ENCODE results near the gene SCARB1. TPM values are rescaled to one million over a fixed set of nuclear protein-coding genes. Genes with fewer than 3 reads are reported as not detected.

SCARB1 gene
- total and polyA plus RNA-seq, 2 donors = 7.8 to 39.6 TPM

- Histone ChIP-seq H3K4me1 (ENCODE audit: insufficient read depth) (no peaks in the 10 kb centered on the region), H3K4me3 (ENCODE audit: low read depth, low read length) (no peak overlapping the region), H3K36me3 (ENCODE audit: insufficient read depth) (no peaks in the 10 kb centered on the region), H3K27ac (ENCODE audit: low read depth) (no peak overlapping the region)
- no peak for DNase-seq (ENCODE audit: extremely low spot score)
- 76% methylated on average over 5 of the region's 5 CpGs for WGBS
Measured at GRCh38 chr12:124776125-124776513, 87.5 kb downstream of the SCARB1 start.

- no peak for DNase-seq (ENCODE audit: extremely low spot score)
- 33% methylated on average over 15 of the region's 15 CpGs for WGBS
- Histone ChIP-seq H3K27ac (ENCODE audit: low read depth) (no peak overlapping the region), H3K36me3 (ENCODE audit: insufficient read depth) (no peaks in the 10 kb centered on the region), H3K4me1 (ENCODE audit: insufficient read depth) (no peaks in the 10 kb centered on the region), H3K4me3 (ENCODE audit: low read depth, low read length) (peak overlapping the region; percentile 4)
Measured at GRCh38 chr12:124774462-124775167, 89.0 kb downstream of the SCARB1 start.

GRCh38 chr12:124774054-124774461, 89.6 kb downstream of the SCARB1 start:
- Histone ChIP-seq H3K4me3 (ENCODE audit: low read depth, low read length) (no peak overlapping the region), H3K4me1 (ENCODE audit: insufficient read depth) (no peaks in the 10 kb centered on the region), H3K27ac (ENCODE audit: low read depth) (no peak overlapping the region), H3K36me3 (ENCODE audit: insufficient read depth) (no peaks in the 10 kb centered on the region)
- DNase-seq (ENCODE audit: extremely low spot score) = no peak
- 66% methylated on average over 12 of the region's 12 CpGs for WGBS

- H3K4me1 ChIP-seq (ENCODE audit: insufficient read depth) = no peaks in the 10 kb centered on the region
- WGBS = 69% methylated on average over 26 of the region's 26 CpGs
- H3K4me3 ChIP-seq (ENCODE audit: low read depth, low read length) = no peak overlapping the region
- no peak overlapping the region for H3K27ac ChIP-seq (ENCODE audit: low read depth)
- H3K36me3 ChIP-seq (ENCODE audit: insufficient read depth) = no peaks in the 10 kb centered on the region
- no peak for DNase-seq (ENCODE audit: extremely low spot score)
Measured at GRCh38 chr12:124772289-124773170, 91.1 kb downstream of the SCARB1 start.

GRCh38 chr12:124771462-124772288, 92.0 kb downstream of the SCARB1 start:
- DNase-seq (ENCODE audit: extremely low spot score) = no peak
- H3K4me3 ChIP-seq (ENCODE audit: low read depth, low read length) = no peak overlapping the region

GRCh38 chr12:124770728-124771127, 92.9 kb downstream of the SCARB1 start:
- DNase-seq (ENCODE audit: extremely low spot score) = no peak
- Histone ChIP-seq H3K4me3 (ENCODE audit: low read depth, low read length) (no peak overlapping the region), H3K36me3 (ENCODE audit: insufficient read depth) (no peaks in the 10 kb centered on the region), H3K27ac (ENCODE audit: low read depth) (no peak overlapping the region), H3K4me1 (ENCODE audit: insufficient read depth) (no peaks in the 10 kb centered on the region)
- WGBS = 91% methylated on average over 5 of the region's 5 CpGs

More at GRCh38 chr12:124771462-124772288, 92.0 kb downstream of the SCARB1 start:
- 29% methylated on average over 35 of the region's 35 CpGs for WGBS
- H3K4me1 ChIP-seq (ENCODE audit: insufficient read depth) = no peaks in the 10 kb centered on the region
- no peaks in the 10 kb centered on the region for H3K36me3 ChIP-seq (ENCODE audit: insufficient read depth)
- H3K27ac ChIP-seq (ENCODE audit: low read depth) = no peak overlapping the region

- no peaks in the 10 kb centered on the region for H3K4me1 ChIP-seq (ENCODE audit: insufficient read depth)
- no peak for DNase-seq (ENCODE audit: extremely low spot score)
Measured at GRCh38 chr12:124769881-124770512, 93.7 kb downstream of the SCARB1 start.

GRCh38 chr12:124769163-124769530, 94.5 kb downstream of the SCARB1 start:
- Histone ChIP-seq H3K27ac (ENCODE audit: low read depth) (no peak overlapping the region), H3K4me3 (ENCODE audit: low read depth, low read length) (no peak overlapping the region), H3K36me3 (ENCODE audit: insufficient read depth) (no peaks in the 10 kb centered on the region), H3K4me1 (ENCODE audit: insufficient read depth) (no peaks in the 10 kb centered on the region)
- WGBS = 81% methylated on average over 3 of the region's 3 CpGs
- DNase-seq (ENCODE audit: extremely low spot score) = no peak

More at GRCh38 chr12:124769881-124770512, 93.7 kb downstream of the SCARB1 start:
- H3K27ac ChIP-seq (ENCODE audit: low read depth) = no peak overlapping the region
- H3K36me3 ChIP-seq (ENCODE audit: insufficient read depth) = no peaks in the 10 kb centered on the region
- no peak overlapping the region for H3K4me3 ChIP-seq (ENCODE audit: low read depth, low read length)
- 92% methylated on average over 14 of the region's 14 CpGs for WGBS

- no peak overlapping the region for H3K27ac ChIP-seq (ENCODE audit: low read depth)
- H3K4me1 ChIP-seq (ENCODE audit: insufficient read depth) = no peaks in the 10 kb centered on the region
- no peaks in the 10 kb centered on the region for H3K36me3 ChIP-seq (ENCODE audit: insufficient read depth)
- DNase-seq (ENCODE audit: extremely low spot score) = no peak
- H3K4me3 ChIP-seq (ENCODE audit: low read depth, low read length) = no peak overlapping the region
- 69% methylated on average over 11 of the region's 11 CpGs for WGBS
Measured at GRCh38 chr12:124768452-124769162, 95.1 kb downstream of the SCARB1 start.

- no peak for DNase-seq (ENCODE audit: extremely low spot score)
- Histone ChIP-seq H3K4me3 (ENCODE audit: low read depth, low read length) (no peak overlapping the region), H3K27ac (ENCODE audit: low read depth) (no peak overlapping the region), H3K36me3 (ENCODE audit: insufficient read depth) (no peaks in the 10 kb centered on the region), H3K4me1 (ENCODE audit: insufficient read depth) (no peaks in the 10 kb centered on the region)
- 31% methylated on average over 21 of the region's 21 CpGs for WGBS
Measured at GRCh38 chr12:124767066-124767821, 96.4 kb downstream of the SCARB1 start.

- DNase-seq (ENCODE audit: extremely low spot score) = no peak
- no peak overlapping the region for H3K27ac ChIP-seq (ENCODE audit: low read depth)
- no peaks in the 10 kb centered on the region for H3K4me1 ChIP-seq (ENCODE audit: insufficient read depth)
- no peaks in the 10 kb centered on the region for H3K36me3 ChIP-seq (ENCODE audit: insufficient read depth)
- no peak overlapping the region for H3K4me3 ChIP-seq (ENCODE audit: low read depth, low read length)
Measured at GRCh38 chr12:124766727-124767065, 97.0 kb downstream of the SCARB1 start.
